ENCODE results near the gene POMC.

DNA sequence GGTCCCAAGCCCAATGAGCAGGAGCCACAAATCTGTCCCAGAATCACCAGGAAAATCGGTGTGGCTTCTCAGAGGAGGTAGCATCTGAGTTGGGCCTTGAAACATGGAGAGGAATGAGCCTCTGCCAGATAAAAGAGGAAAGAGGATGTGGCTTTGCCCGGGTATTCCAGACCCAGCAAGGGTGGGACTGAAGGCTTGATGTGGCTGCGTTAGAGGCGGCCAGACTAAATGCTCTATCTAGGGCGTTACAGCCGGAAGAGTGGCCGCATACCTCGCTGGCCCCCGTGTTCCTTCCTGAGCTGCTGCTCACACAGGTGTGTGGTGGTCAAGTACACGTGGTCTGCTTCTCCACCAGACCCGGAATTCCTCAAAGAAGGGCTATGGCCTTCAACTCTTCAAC is 33.9 kb upstream of the POMC start:
- TF ChIP-seq, protein P1, sequence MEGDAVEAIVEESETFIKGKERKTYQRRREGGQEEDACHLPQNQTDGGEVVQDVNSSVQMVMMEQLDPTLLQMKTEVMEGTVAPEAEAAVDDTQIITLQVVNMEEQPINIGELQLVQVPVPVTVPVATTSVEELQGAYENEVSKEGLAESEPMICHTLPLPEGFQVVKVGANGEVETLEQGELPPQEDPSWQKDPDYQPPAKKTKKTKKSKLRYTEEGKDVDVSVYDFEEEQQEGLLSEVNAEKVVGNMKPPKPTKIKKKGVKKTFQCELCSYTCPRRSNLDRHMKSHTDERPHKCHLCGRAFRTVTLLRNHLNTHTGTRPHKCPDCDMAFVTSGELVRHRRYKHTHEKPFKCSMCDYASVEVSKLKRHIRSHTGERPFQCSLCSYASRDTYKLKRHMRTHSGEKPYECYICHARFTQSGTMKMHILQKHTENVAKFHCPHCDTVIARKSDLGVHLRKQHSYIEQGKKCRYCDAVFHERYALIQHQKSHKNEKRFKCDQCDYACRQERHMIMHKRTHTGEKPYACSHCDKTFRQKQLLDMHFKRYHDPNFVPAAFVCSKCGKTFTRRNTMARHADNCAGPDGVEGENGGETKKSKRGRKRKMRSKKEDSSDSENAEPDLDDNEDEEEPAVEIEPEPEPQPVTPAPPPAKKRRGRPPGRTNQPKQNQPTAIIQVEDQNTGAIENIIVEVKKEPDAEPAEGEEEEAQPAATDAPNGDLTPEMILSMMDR (IDR thresholded peaks at IDR 0.05 in 4 of 5, conservative IDR thresholded peaks at IDR 0.05 in 1 of 5): no peak
- no peak for TF ChIP-seq POLR2A (IDR thresholded peaks at IDR 0.05)

Data from gastrocnemius medialis (tissue), 4 donors.